Activated naive CD8-positive, alpha-beta T cell treated with anti-CD3 and anti-CD28 coated beads for 36 hours (primary cell): ENCODE measurements around the gene TMPRSS6. TPM values are rescaled to one million over a fixed set of nuclear protein-coding genes. Genes with fewer than 3 reads are reported as not detected.

ENCODE experiments used
- DNase-seq: peaks from one replicate; pipeline ENCODE4 v3.0.0; 2021
- H3K27ac Mint-ChIP-seq: one replicate; pipeline ENCODE4 v1.8.0; 2022; ENCODE audit warnings: mild to moderate bottlenecking, moderate library complexity, mixed read lengths
- H3K27me3 Mint-ChIP-seq: one replicate; pipeline ENCODE4 v1.8.0; 2022; ENCODE audit warnings: mild to moderate bottlenecking, mixed read lengths
- H3K36me3 Mint-ChIP-seq: one replicate; pipeline ENCODE4 v1.8.0; 2021; ENCODE audit warnings: mild to moderate bottlenecking, mixed read lengths
- H3K4me1 Mint-ChIP-seq: one replicate; pipeline ENCODE4 v1.8.0; 2021; ENCODE audit warnings: mixed read lengths
- H3K4me3 Mint-ChIP-seq: one replicate; pipeline ENCODE4 v1.8.0; 2022; ENCODE audit warnings: mild to moderate bottlenecking, moderate library complexity, mixed read lengths
- H3K9me3 Mint-ChIP-seq: one replicate; pipeline ENCODE4 v1.8.0; 2022; ENCODE audit warnings: mixed read lengths
- total RNA-seq, 2 experiments: library from RNA; stranded (reverse); gene quantifications; one replicate each; pipeline ENCODE4 v1.2.3, GENCODE V29; 2021

Gene TMPRSS6
- total RNA-seq, 2 experiments from 2014 or later, result 1.8 to 2.0 TPM

- no peaks in the 10 kb centered on the region for H3K36me3 Mint-ChIP-seq
- peaks cover 8% of the 10 kb centered on the region for H3K4me1 Mint-ChIP-seq
- no peak overlapping the region for H3K4me3 Mint-ChIP-seq
- no peaks in the 10 kb centered on the region for H3K9me3 Mint-ChIP-seq
- no peak overlapping the region for H3K27ac Mint-ChIP-seq
- peaks cover 11% of the 10 kb centered on the region for H3K27me3 Mint-ChIP-seq
- no peak for DNase-seq
These were observed 72.7 kb downstream of the TMPRSS6 start for GRCh38 chr22:37036655-37037377.

GRCh38 chr22:37033605-37034430 is 75.7 kb downstream of the TMPRSS6 start:
- Mint-ChIP-seq H3K27me3 (peaks cover 11% of the 10 kb centered on the region), H3K36me3 (no peaks in the 10 kb centered on the region), H3K9me3 (no peaks in the 10 kb centered on the region), H3K4me1 (no peaks in the 10 kb centered on the region), H3K4me3 (no peak overlapping the region), H3K27ac (no peak overlapping the region)
- DNase-seq, result no peak

GRCh38 chr22:37032535-37033460 is 76.7 kb downstream of the TMPRSS6 start:
- Mint-ChIP-seq H3K36me3 (no peaks in the 10 kb centered on the region), H3K4me3 (no peak overlapping the region), H3K4me1 (no peaks in the 10 kb centered on the region), H3K27me3 (peaks cover 11% of the 10 kb centered on the region), H3K9me3 (no peaks in the 10 kb centered on the region), H3K27ac (no peak overlapping the region)
- no peak for DNase-seq

- Mint-ChIP-seq H3K4me1 (no peaks in the 10 kb centered on the region), H3K36me3 (no peaks in the 10 kb centered on the region), H3K4me3 (no peak overlapping the region), H3K27ac (no peak overlapping the region), H3K27me3 (peaks cover 8% of the 10 kb centered on the region), H3K9me3 (no peaks in the 10 kb centered on the region)
- DNase-seq, result no peak
These were observed 77.4 kb downstream of the TMPRSS6 start for GRCh38 chr22:37032134-37032534.

- Mint-ChIP-seq H3K4me3 (no peak overlapping the region), H3K36me3 (no peaks in the 10 kb centered on the region), H3K27ac (no peak overlapping the region)
These were observed 78.8 kb downstream of the TMPRSS6 start for GRCh38 chr22:37030560-37031281.

GRCh38 chr22:37028692-37029674 is 80.5 kb downstream of the TMPRSS6 start:
- Mint-ChIP-seq H3K4me1 (no peaks in the 10 kb centered on the region), H3K36me3 (no peaks in the 10 kb centered on the region), H3K4me3 (no peak overlapping the region), H3K9me3 (no peaks in the 10 kb centered on the region), H3K27ac (no peak overlapping the region), H3K27me3 (no peaks in the 10 kb centered on the region)
- no peak for DNase-seq

More at GRCh38 chr22:37030560-37031281, 78.8 kb downstream of the TMPRSS6 start:
- DNase-seq, result no peak
- H3K9me3 Mint-ChIP-seq, result no peaks in the 10 kb centered on the region
- no peaks in the 10 kb centered on the region for H3K4me1 Mint-ChIP-seq
- peaks cover 4% of the 10 kb centered on the region for H3K27me3 Mint-ChIP-seq

- Mint-ChIP-seq H3K4me3 (no peak overlapping the region), H3K27me3 (no peaks in the 10 kb centered on the region), H3K9me3 (no peaks in the 10 kb centered on the region), H3K36me3 (no peaks in the 10 kb centered on the region), H3K4me1 (no peaks in the 10 kb centered on the region), H3K27ac (no peak overlapping the region)
- DNase-seq, result no peak
These were observed 82.0 kb downstream of the TMPRSS6 start for GRCh38 chr22:37027556-37027955.

- no peaks in the 10 kb centered on the region for H3K4me1 Mint-ChIP-seq
- H3K27me3 Mint-ChIP-seq, result peaks cover 7% of the 10 kb centered on the region
- no peaks in the 10 kb centered on the region for H3K9me3 Mint-ChIP-seq
- H3K36me3 Mint-ChIP-seq, result no peaks in the 10 kb centered on the region
- no peak for DNase-seq
- no peak overlapping the region for H3K27ac Mint-ChIP-seq
- no peak overlapping the region for H3K4me3 Mint-ChIP-seq
These were observed 83.2 kb downstream of the TMPRSS6 start for GRCh38 chr22:37026325-37026724.

GRCh38 chr22:37025500-37026070 is 83.9 kb downstream of the TMPRSS6 start:
- H3K27ac Mint-ChIP-seq, result no peak overlapping the region
- H3K9me3 Mint-ChIP-seq, result no peaks in the 10 kb centered on the region
- H3K4me1 Mint-ChIP-seq, result no peaks in the 10 kb centered on the region
- DNase-seq, result no peak
- H3K4me3 Mint-ChIP-seq, result no peak overlapping the region
- peaks cover 14% of the 10 kb centered on the region for H3K27me3 Mint-ChIP-seq
- no peaks in the 10 kb centered on the region for H3K36me3 Mint-ChIP-seq

- Mint-ChIP-seq H3K9me3 (no peaks in the 10 kb centered on the region), H3K36me3 (no peaks in the 10 kb centered on the region), H3K27ac (no peak overlapping the region), H3K27me3 (peaks cover 24% of the 10 kb centered on the region), H3K4me1 (peaks cover 4% of the 10 kb centered on the region), H3K4me3 (no peak overlapping the region)
- DNase-seq, result no peak
These were observed 85.0 kb downstream of the TMPRSS6 start for GRCh38 chr22:37024339-37025157.

- H3K9me3 Mint-ChIP-seq, result no peaks in the 10 kb centered on the region
- no peak for DNase-seq
- H3K27me3 Mint-ChIP-seq, result peaks cover 24% of the 10 kb centered on the region
- H3K4me1 Mint-ChIP-seq, result peaks cover 4% of the 10 kb centered on the region
- H3K27ac Mint-ChIP-seq, result no peak overlapping the region
- H3K36me3 Mint-ChIP-seq, result no peaks in the 10 kb centered on the region
- no peak overlapping the region for H3K4me3 Mint-ChIP-seq
These were observed 85.7 kb downstream of the TMPRSS6 start for GRCh38 chr22:37023743-37024338.
